ENCODE results near the gene RDH16.

- TF ChIP-seq CTCF (conservative IDR thresholded peaks at IDR 0.05; ENCODE audit: low read length) (no peak), EZH2phosphoT487 (IDR thresholded peaks at IDR 0.05; ENCODE audit: borderline replicate concordance) (no peak)
Observed at GRCh38 chr12:56990648-56991318, 33.4 kb upstream of the RDH16 start.

All from Loucy (cell line).